Endothelial cell (in vitro differentiated cells): ENCODE data around the gene PLPP1. TPM values are rescaled to one million over a fixed set of nuclear protein-coding genes. Genes with fewer than 3 reads are reported as not detected.

Source experiments
- DNase-seq: peaks from one replicate; pipeline ENCODE4 v3.0.0; 2021; ENCODE audit warnings: low spot score
- H3K27ac Mint-ChIP-seq: one replicate; pipeline ENCODE4 v1.8.0; 2021; ENCODE audit warnings: mixed read lengths, inconsistent platforms; ENCODE audit not compliant: unreplicated experiment
- H3K27me3 Mint-ChIP-seq: one replicate; pipeline ENCODE4 v1.8.0; 2021; ENCODE audit warnings: mild to moderate bottlenecking, moderate library complexity, mixed read lengths, inconsistent platforms; ENCODE audit not compliant: unreplicated experiment
- H3K36me3 Mint-ChIP-seq: one replicate; pipeline ENCODE4 v1.8.0; 2021; ENCODE audit warnings: mild to moderate bottlenecking, low read depth, mixed read lengths, inconsistent platforms; ENCODE audit not compliant: unreplicated experiment
- H3K4me1 Mint-ChIP-seq: one replicate; pipeline ENCODE4 v1.8.0; 2021; ENCODE audit warnings: mild to moderate bottlenecking, mixed read lengths, inconsistent platforms; ENCODE audit not compliant: unreplicated experiment
- H3K4me3 Mint-ChIP-seq: one replicate; pipeline ENCODE4 v1.8.0; 2021; ENCODE audit warnings: mild to moderate bottlenecking, mixed read lengths, inconsistent platforms; ENCODE audit not compliant: unreplicated experiment
- H3K9me3 Mint-ChIP-seq: one replicate; pipeline ENCODE4 v1.8.0; 2021; ENCODE audit warnings: mixed read lengths, inconsistent platforms; ENCODE audit not compliant: unreplicated experiment
- total RNA-seq: library from RNA; stranded (reverse); fragmentation: NEBNext Ultra II Directional; extraction: Animal tissue kit (Norgen Biotek cat#: 25700); gene quantifications from one replicate; pipeline ENCODE4 v1.2.1, GENCODE V29; 2021; ENCODE audit not compliant: unreplicated experiment
- TF ChIP-seq, protein P1 (sequence below): fragments of 200-600 bp; sonication (generic); IDR thresholded peaks from one replicate; pipeline ENCODE4 v1.5.0; 2021; ENCODE audit warnings: antibody characterized with exemption; ENCODE audit not compliant: unreplicated experiment

The PLPP1 gene
- total RNA-seq, 1 donor from 2014 or later, result 11.3 TPM

DNA sequence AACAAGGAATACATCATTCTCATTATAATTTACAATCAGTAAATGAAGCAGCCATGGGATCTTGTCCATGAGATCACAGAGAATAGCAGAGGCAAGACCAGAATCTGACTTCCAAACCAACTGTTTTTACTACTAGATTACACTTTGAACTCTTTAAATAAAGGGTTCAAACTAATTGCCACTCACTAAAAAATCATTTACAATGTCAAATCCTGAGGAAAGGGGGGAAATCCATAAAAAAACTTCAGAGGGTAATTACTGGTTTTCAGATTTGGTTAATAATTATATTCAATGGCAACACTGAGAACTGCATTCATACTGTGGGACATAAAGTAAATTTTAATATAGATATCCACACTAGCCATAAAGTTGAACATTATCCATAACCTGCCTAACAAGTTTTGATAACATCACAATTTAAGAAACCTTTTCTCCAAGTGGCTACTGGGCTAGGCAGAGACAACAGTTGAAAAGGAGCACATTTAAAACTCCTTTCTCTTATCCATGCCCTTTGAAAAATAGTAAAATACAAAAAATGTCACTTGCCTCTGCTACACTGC is 15.9 kb downstream of the PLPP1 start:
- H3K9me3 Mint-ChIP-seq, result no peaks in the 10 kb centered on the region
- no peaks in the 10 kb centered on the region for H3K27me3 Mint-ChIP-seq
- no peaks in the 10 kb centered on the region for H3K4me1 Mint-ChIP-seq
- TF ChIP-seq, protein P1, sequence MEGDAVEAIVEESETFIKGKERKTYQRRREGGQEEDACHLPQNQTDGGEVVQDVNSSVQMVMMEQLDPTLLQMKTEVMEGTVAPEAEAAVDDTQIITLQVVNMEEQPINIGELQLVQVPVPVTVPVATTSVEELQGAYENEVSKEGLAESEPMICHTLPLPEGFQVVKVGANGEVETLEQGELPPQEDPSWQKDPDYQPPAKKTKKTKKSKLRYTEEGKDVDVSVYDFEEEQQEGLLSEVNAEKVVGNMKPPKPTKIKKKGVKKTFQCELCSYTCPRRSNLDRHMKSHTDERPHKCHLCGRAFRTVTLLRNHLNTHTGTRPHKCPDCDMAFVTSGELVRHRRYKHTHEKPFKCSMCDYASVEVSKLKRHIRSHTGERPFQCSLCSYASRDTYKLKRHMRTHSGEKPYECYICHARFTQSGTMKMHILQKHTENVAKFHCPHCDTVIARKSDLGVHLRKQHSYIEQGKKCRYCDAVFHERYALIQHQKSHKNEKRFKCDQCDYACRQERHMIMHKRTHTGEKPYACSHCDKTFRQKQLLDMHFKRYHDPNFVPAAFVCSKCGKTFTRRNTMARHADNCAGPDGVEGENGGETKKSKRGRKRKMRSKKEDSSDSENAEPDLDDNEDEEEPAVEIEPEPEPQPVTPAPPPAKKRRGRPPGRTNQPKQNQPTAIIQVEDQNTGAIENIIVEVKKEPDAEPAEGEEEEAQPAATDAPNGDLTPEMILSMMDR, result no peak
- H3K36me3 Mint-ChIP-seq, result no peaks in the 10 kb centered on the region
- no peak overlapping the region for H3K27ac Mint-ChIP-seq
- no peak for DNase-seq
- H3K4me3 Mint-ChIP-seq, result no peak overlapping the region

DNA sequence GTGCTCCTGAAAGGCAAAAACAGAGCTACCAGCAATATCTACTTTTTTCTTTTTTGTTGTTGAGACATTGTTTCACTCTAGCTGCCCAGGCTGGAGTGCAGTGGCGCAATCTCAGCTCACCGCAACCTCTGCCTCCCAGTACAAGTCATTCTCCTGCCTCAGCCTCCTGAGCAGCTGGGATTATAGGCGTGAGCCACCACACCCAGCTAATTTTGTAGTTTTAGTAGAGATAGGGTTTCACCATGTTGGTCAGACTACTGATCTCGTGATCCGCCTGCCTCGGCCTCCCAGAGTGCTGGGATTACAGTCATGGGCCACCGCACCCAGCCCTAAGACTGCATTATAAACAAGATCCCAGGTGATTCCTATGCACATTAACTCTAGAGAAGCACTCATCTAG is 17.0 kb downstream of the PLPP1 start:
- no peaks in the 10 kb centered on the region for H3K4me1 Mint-ChIP-seq
- H3K9me3 Mint-ChIP-seq, result no peaks in the 10 kb centered on the region
- no peak for DNase-seq
- H3K4me3 Mint-ChIP-seq, result no peak overlapping the region
- no peaks in the 10 kb centered on the region for H3K27me3 Mint-ChIP-seq
- no peak overlapping the region for H3K27ac Mint-ChIP-seq
- TF ChIP-seq, protein P1, result no peak
- no peaks in the 10 kb centered on the region for H3K36me3 Mint-ChIP-seq

DNA sequence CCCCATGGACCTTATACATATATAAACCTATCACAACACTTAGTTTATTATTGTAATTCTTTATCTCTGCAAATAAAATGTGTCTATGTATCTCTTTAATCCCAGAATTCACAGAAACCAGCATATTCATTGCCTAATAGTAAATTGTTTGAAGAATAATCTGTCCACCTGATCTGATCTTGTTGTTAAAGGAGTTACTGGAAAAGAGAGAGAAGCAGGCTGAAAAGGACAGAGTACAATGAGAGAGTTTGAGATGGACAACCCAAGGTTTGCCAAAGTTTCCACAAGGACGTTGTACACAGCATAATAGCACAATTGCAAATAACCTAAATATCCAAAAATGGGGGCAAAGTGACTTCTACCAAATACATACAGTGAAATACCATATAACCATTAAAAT is 23.8 kb downstream of the PLPP1 start:
- DNase-seq, result no peak
- H3K4me1 Mint-ChIP-seq, result no peaks in the 10 kb centered on the region
- no peaks in the 10 kb centered on the region for H3K9me3 Mint-ChIP-seq
- no peaks in the 10 kb centered on the region for H3K27me3 Mint-ChIP-seq
- H3K36me3 Mint-ChIP-seq, result no peaks in the 10 kb centered on the region
- H3K27ac Mint-ChIP-seq, result no peak overlapping the region
- no peak overlapping the region for H3K4me3 Mint-ChIP-seq
- TF ChIP-seq, protein P1, result no peak

DNA sequence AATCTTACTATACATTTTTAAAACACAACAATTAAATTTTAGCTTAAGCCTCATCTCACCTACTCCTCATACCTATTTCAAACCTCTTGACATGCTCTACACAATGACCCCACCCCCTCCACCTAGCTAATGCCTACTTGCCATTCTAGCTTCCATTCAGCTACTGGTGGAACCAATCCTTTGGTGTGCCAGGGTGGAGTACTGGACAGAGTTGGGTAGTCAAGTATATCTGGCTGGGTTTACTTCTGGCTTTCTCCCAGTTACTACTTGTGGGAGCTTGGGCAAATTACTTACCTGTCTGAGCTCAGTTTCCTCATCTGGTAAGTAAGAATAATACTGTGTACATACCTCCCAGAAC is 24.3 kb downstream of the PLPP1 start:
- Mint-ChIP-seq H3K4me1 (no peaks in the 10 kb centered on the region), H3K27ac (no peak overlapping the region), H3K27me3 (no peaks in the 10 kb centered on the region), H3K4me3 (no peak overlapping the region), H3K9me3 (no peaks in the 10 kb centered on the region), H3K36me3 (no peaks in the 10 kb centered on the region)
- no peak for DNase-seq
- TF ChIP-seq, protein P1, result no peak

DNA sequence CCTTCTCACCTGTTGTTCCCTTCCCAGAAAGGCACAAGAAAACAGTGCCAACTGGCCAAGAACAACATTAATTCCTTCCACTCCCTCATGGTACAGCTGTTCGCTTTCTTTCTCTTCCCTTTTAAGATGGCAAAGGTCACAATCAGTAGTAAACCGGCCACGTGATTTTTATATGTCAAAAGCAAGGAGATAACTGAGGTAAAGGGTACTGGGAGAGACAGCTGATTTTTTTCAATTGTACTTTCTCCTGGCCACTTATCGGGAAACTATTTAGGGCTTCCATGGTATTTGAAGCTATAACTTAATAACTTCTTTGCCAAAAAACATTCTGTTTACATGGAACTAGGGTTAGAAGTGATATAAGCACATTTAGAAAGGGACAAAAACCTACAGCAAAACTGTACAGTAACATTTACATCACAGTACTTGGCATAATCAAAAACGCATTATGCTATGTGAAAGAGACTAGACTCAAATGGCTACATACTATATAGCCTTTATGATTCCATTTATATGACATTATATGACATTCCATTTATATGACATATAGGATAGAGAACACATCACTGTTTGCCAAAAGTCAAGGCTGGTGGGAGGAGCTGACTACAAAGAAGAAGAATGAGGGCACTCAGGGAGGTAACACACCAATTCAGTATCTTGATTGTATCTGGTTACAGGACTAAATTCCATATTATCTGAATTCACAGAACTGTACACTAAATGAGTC is 24.8 kb downstream of the PLPP1 start:
- no peaks in the 10 kb centered on the region for H3K4me1 Mint-ChIP-seq
- no peaks in the 10 kb centered on the region for H3K9me3 Mint-ChIP-seq
- no peak overlapping the region for H3K27ac Mint-ChIP-seq
- DNase-seq, result no peak
- H3K36me3 Mint-ChIP-seq, result no peaks in the 10 kb centered on the region
- no peak overlapping the region for H3K4me3 Mint-ChIP-seq
- TF ChIP-seq, protein P1, result no peak
- H3K27me3 Mint-ChIP-seq, result no peaks in the 10 kb centered on the region
